ENCODE results near the gene SRI. TPM values are rescaled to one million over a fixed set of nuclear protein-coding genes. Genes with fewer than 3 reads are reported as not detected.

SRI gene
- total RNA-seq, 1 donor from 2014 or later: 136 TPM

- H3K9me3 Mint-ChIP-seq: peaks cover 6% of the 10 kb centered on the region
- H3K27ac ChIP-seq: no peak overlapping the region
- H3K36me3 ChIP-seq: no peaks in the 10 kb centered on the region
- H3K27me3 Mint-ChIP-seq (ENCODE audit: insufficient read depth, low read depth): no peaks in the 10 kb centered on the region
- no peaks in the 10 kb centered on the region for H4K20me1 ChIP-seq (ENCODE audit: low read depth)
- no peak overlapping the region for H3K9ac ChIP-seq
- H3K79me2 ChIP-seq (ENCODE audit: low read depth): no peaks in the 10 kb centered on the region
- H3K36me3 Mint-ChIP-seq: no peaks in the 10 kb centered on the region
- DNase-seq (ENCODE audit: low spot score): no peak
- no peak overlapping the region for H3K4me2 ChIP-seq
- H3K4me3 Mint-ChIP-seq: no peak overlapping the region
- H3K27ac Mint-ChIP-seq: no peak overlapping the region
- no peak for TF ChIP-seq EZH2 (IDR thresholded peaks at IDR 0.05)
- TF ChIP-seq CTCF (IDR thresholded peaks at IDR 0.05): no peak
- no peak for TF ChIP-seq EZH2phosphoT487 (IDR thresholded peaks at IDR 0.05)
- H3K9me3 ChIP-seq (ENCODE audit: low read depth): no peaks in the 10 kb centered on the region
- H2AFZ ChIP-seq (replicated peaks): no peak overlapping the region
- H3K4me3 ChIP-seq: no peak overlapping the region
- H3K4me1 ChIP-seq: peaks cover 5% of the 10 kb centered on the region
- H3F3A ChIP-seq (ENCODE audit: low read depth): peaks cover 3% of the 10 kb centered on the region
- peaks cover 12% of the 10 kb centered on the region for H3K4me1 Mint-ChIP-seq
- no peaks in the 10 kb centered on the region for H3K27me3 ChIP-seq
Observed at GRCh38 chr7:88224601-88225275, 4.9 kb upstream of the SRI start.

DNA sequence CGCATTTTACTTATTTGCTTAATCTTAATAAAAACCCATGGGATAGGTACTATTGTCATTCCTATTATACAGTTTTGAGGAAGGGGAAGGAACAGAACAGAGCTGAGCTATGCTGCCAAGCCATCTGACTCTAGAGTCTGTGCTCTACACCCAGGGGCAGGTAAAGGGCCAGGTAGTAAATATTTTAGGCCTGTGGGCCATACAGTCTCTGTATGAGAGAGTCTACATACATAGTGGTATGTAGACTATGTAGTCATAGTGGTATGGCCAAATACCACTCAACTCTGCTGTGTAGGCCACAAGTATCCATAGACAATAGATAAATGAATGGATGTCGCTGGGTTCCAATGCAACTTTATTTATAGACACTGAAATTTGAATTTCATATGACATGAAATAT lies 3.4 kb upstream of the SRI start:
- Histone ChIP-seq H4K20me1 (ENCODE audit: low read depth) (peaks cover 6% of the 10 kb centered on the region), H3K27me3 (no peaks in the 10 kb centered on the region), H3F3A (ENCODE audit: low read depth) (peaks cover 3% of the 10 kb centered on the region), H3K4me2 (no peak overlapping the region), H3K4me1 (peaks cover 10% of the 10 kb centered on the region), H3K79me2 (ENCODE audit: low read depth) (peaks cover 14% of the 10 kb centered on the region), H3K9ac (no peak overlapping the region), H3K36me3 (no peaks in the 10 kb centered on the region), H2AFZ (replicated peaks) (no peak overlapping the region), H3K27ac (no peak overlapping the region), H3K9me3 (ENCODE audit: low read depth) (no peaks in the 10 kb centered on the region), H3K4me3 (no peak overlapping the region)
- H3K4me1 Mint-ChIP-seq: peaks cover 20% of the 10 kb centered on the region
- no peaks in the 10 kb centered on the region for H3K27me3 Mint-ChIP-seq (ENCODE audit: insufficient read depth, low read depth)
- DNase-seq (ENCODE audit: low spot score): no peak
- no peak overlapping the region for H3K4me3 Mint-ChIP-seq
- no peak for TF ChIP-seq EZH2phosphoT487 (IDR thresholded peaks at IDR 0.05)
- no peak for TF ChIP-seq EZH2 (IDR thresholded peaks at IDR 0.05)
- no peak for TF ChIP-seq CTCF (IDR thresholded peaks at IDR 0.05)
- no peak overlapping the region for H3K27ac Mint-ChIP-seq
- peaks cover 3% of the 10 kb centered on the region for H3K9me3 Mint-ChIP-seq
- no peaks in the 10 kb centered on the region for H3K36me3 Mint-ChIP-seq

DNA sequence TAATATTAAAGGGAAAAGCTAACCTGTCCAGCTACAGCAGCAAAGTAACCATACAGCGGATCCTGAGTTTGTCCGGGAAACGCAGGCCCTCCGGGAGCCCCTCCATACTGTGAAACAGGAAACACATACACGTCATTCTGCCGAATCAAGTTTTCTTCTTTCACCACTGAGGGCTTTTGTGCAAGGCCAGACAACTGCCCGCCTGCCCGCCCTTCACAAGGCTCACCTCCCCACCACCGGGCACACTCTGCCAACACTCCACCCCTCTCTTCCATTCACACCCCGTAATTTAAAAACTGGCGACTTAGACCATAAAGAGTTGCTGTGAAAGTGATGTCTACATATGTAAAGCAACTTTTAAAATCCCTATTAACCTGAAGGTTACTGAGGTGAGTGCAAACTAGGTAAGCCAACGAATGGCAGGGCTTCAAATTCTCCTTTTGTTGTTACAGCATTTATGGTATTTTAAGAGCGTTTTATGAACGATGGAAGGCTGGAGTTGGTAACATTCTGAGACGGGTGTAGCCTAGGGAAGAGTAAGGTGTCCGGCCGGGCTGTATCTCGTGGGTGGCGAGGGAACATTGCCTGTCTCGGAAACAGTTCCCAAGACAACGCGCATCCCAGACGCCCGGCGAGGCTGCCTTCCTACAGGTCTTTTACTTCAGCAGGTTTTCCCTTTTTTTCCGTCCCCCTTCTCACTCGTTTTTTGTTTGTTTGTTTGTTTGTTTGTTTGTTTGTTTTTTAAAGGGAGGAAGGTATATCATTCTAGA lies 817 bp downstream of the SRI start:
- peak overlapping the region; percentile 94 for H3K4me2 ChIP-seq
- peaks cover 3% of the 10 kb centered on the region for H3K9me3 Mint-ChIP-seq
- H3K4me3 Mint-ChIP-seq: peak overlapping the region; percentile 95
- H3K4me1 ChIP-seq: peaks cover 16% of the 10 kb centered on the region
- peak overlapping the region; percentile 17 for H3K27ac Mint-ChIP-seq
- H3K36me3 ChIP-seq: no peaks in the 10 kb centered on the region
- peaks cover 3% of the 10 kb centered on the region for H3F3A ChIP-seq (ENCODE audit: low read depth)
- peaks cover 9% of the 10 kb centered on the region for H3K36me3 Mint-ChIP-seq
- H3K27ac ChIP-seq: no peak overlapping the region
- H3K9ac ChIP-seq: peak overlapping the region; percentile 95
- H3K4me3 ChIP-seq: peak overlapping the region; percentile 77
- no peaks in the 10 kb centered on the region for H3K27me3 ChIP-seq
- no peaks in the 10 kb centered on the region for H3K9me3 ChIP-seq (ENCODE audit: low read depth)
- H3K27me3 Mint-ChIP-seq (ENCODE audit: insufficient read depth, low read depth): no peaks in the 10 kb centered on the region
- peak; percentile 62 for DNase-seq (ENCODE audit: low spot score)
- peak overlapping the region; percentile 74 for H2AFZ ChIP-seq (replicated peaks)
- peaks cover 36% of the 10 kb centered on the region for H3K79me2 ChIP-seq (ENCODE audit: low read depth)
- H3K4me1 Mint-ChIP-seq: peaks cover 25% of the 10 kb centered on the region
- H4K20me1 ChIP-seq (ENCODE audit: low read depth): peaks cover 20% of the 10 kb centered on the region
- TF ChIP-seq EZH2 (IDR thresholded peaks at IDR 0.05) (no peak), EZH2phosphoT487 (IDR thresholded peaks at IDR 0.05) (no peak), CTCF (IDR thresholded peaks at IDR 0.05) (no peak)
